HEK293 (cell line): Measurements from ENCODE around the gene CCDC28B.

Experiments
- CTCF ChIA-PET: fragments of 350-600 bp; formaldehyde crosslinking; extraction: SDS; loops from one replicate; lab custom pipeline; 2021; ENCODE audit warnings: antibody characterized with exemption; lab: Yijun Ruan, JAX
- POLR2A ChIA-PET: fragments of 300-600 bp; formaldehyde crosslinking; extraction: SDS; loops from one replicate; lab custom pipeline; 2020; ENCODE audit warnings: antibody characterized with exemption, inconsistent platforms; lab: Yijun Ruan, JAX
- H3K27ac ChIP-seq: fragments of 200-500 bp; sonication (Bioruptor generic); 2 replicates; pipeline ENCODE4 v1.5.1; 2014; ENCODE audit warnings: low read depth, low read length, control low read depth, inconsistent platforms; ENCODE audit errors: extremely low read depth
- H3K36me3 ChIP-seq, 2 experiments: fragments of 200-500 bp in 1 of 2; sonication (Bioruptor generic) in 1 of 2; 1 replicate in 1 of 2; 2 replicates in 1 of 2; pipeline ENCODE4 v1.5.1; 2014 to 2017; ENCODE audit warnings: inconsistent platforms in 2 of 2, low read length in 2 of 2; ENCODE audit not compliant: control insufficient read depth in 2 of 2, insufficient read depth in 1 of 2
- H3K4me1 ChIP-seq: fragments of 200-500 bp; sonication (Bioruptor generic); 2 replicates; pipeline ENCODE4 v1.5.1; 2014; ENCODE audit warnings: mild to moderate bottlenecking, low read length, inconsistent platforms; ENCODE audit not compliant: control insufficient read depth, insufficient read depth
- H3K4me3 ChIP-seq: 2 replicates; pipeline ENCODE4 v1.5.1; 2011; ENCODE audit warnings: low read depth, mild to moderate bottlenecking, control low read depth, low read length, moderate library complexity
- H3K9me3 ChIP-seq: fragments of 200-500 bp; sonication (Bioruptor generic); 2 replicates; pipeline ENCODE4 v1.5.1; 2014; ENCODE audit warnings: low read depth, low read length, inconsistent platforms; ENCODE audit not compliant: control insufficient read depth, insufficient read depth
- AEBP2 ChIP-seq: fragments of 450-650 bp; formaldehyde crosslinking; IDR thresholded peaks from 2 replicates; pipeline ENCODE4 v1.5.1; 2016; ENCODE audit warnings: missing biosample characterization, missing genetic modification characterization, borderline replicate concordance
- EGR2 ChIP-seq: fragments of 450-650 bp; formaldehyde crosslinking; IDR thresholded peaks from 2 replicates; pipeline ENCODE4 v1.5.1; 2016; ENCODE audit warnings: low read depth, missing biosample characterization, missing genetic modification characterization
- GFI1B ChIP-seq: fragments of 450-650 bp; formaldehyde crosslinking; IDR thresholded peaks from 2 replicates; pipeline ENCODE4 v1.5.1; 2016; ENCODE audit warnings: missing biosample characterization, missing genetic modification characterization
- GLIS1 ChIP-seq: fragments of 450-650 bp; formaldehyde crosslinking; IDR thresholded peaks from 2 replicates; pipeline ENCODE4 v1.5.1; 2016; ENCODE audit warnings: missing biosample characterization, missing genetic modification characterization
- GLIS2 ChIP-seq: fragments of 450-650 bp; formaldehyde crosslinking; IDR thresholded peaks from 2 replicates; pipeline ENCODE4 v1.5.1; 2016; ENCODE audit warnings: missing biosample characterization, missing genetic modification characterization
- HOXA7 ChIP-seq: sonication (generic); formaldehyde crosslinking; IDR thresholded peaks from 2 replicates; pipeline ENCODE4 v1.8.1; 2022; ENCODE audit warnings: missing genetic modification reagents, borderline replicate concordance
- INSM2 ChIP-seq: fragments of 450-650 bp; formaldehyde crosslinking; IDR thresholded peaks from 2 replicates; pipeline ENCODE4 v1.5.1; 2016; ENCODE audit warnings: missing biosample characterization, missing genetic modification characterization
- KLF1 ChIP-seq: fragments of 450-650 bp; formaldehyde crosslinking; IDR thresholded peaks from 2 replicates; pipeline ENCODE4 v1.5.1; 2016; ENCODE audit warnings: missing biosample characterization, missing genetic modification characterization
- SCRT2 ChIP-seq: fragments of 450-650 bp; formaldehyde crosslinking; IDR thresholded peaks from 2 replicates; pipeline ENCODE4 v1.5.1; 2016; ENCODE audit warnings: missing biosample characterization, missing genetic modification characterization
- SP7 ChIP-seq: fragments of 450-650 bp; formaldehyde crosslinking; IDR thresholded peaks from 2 replicates; pipeline ENCODE4 v1.5.1; 2016; ENCODE audit warnings: missing biosample characterization, missing genetic modification characterization
- ZBTB1 ChIP-seq: fragments of 450-650 bp; formaldehyde crosslinking; IDR thresholded peaks from 2 replicates; pipeline ENCODE4 v1.5.1; 2016; ENCODE audit warnings: missing biosample characterization, missing genetic modification characterization
- ZBTB10 ChIP-seq: fragments of 450-650 bp; formaldehyde crosslinking; IDR thresholded peaks from 2 replicates; pipeline ENCODE4 v1.5.1; 2016; ENCODE audit warnings: missing biosample characterization, missing genetic modification characterization
- ZBTB17 ChIP-seq: fragments of 450-650 bp; formaldehyde crosslinking; IDR thresholded peaks from 2 replicates; pipeline ENCODE4 v1.5.1; 2016; ENCODE audit warnings: missing biosample characterization, missing genetic modification characterization
- ZBTB48 ChIP-seq: fragments of 450-650 bp; formaldehyde crosslinking; IDR thresholded peaks from 2 replicates; pipeline ENCODE4 v1.5.1; 2016; ENCODE audit warnings: missing biosample characterization, missing genetic modification characterization
- ZEB2 ChIP-seq: fragments of 450-650 bp; formaldehyde crosslinking; IDR thresholded peaks from 2 replicates; pipeline ENCODE4 v1.5.1; 2016; ENCODE audit warnings: missing biosample characterization, missing genetic modification characterization
- ZIC2 ChIP-seq: fragments of 450-650 bp; formaldehyde crosslinking; IDR thresholded peaks from 2 replicates; pipeline ENCODE4 v1.5.1; 2016; ENCODE audit warnings: missing biosample characterization, missing genetic modification characterization
- ZNF157 ChIP-seq: fragments of 450-650 bp; formaldehyde crosslinking; IDR thresholded peaks from 2 replicates; pipeline ENCODE4 v1.5.1; 2016; ENCODE audit warnings: missing biosample characterization, missing genetic modification characterization
- ZNF169 ChIP-seq: fragments of 450-650 bp; formaldehyde crosslinking; IDR thresholded peaks from 2 replicates; pipeline ENCODE4 v1.5.1; 2016; ENCODE audit warnings: missing biosample characterization, missing genetic modification characterization
- ZNF174 ChIP-seq: fragments of 450-650 bp; formaldehyde crosslinking; IDR thresholded peaks from 2 replicates; pipeline ENCODE4 v1.5.0; 2017; ENCODE audit warnings: missing biosample characterization, mild to moderate bottlenecking, missing genetic modification characterization
- ZNF292 ChIP-seq: fragments of 450-650 bp; formaldehyde crosslinking; IDR thresholded peaks from 2 replicates; pipeline ENCODE4 v1.5.1; 2016; ENCODE audit warnings: low read depth, missing biosample characterization, missing genetic modification characterization, borderline replicate concordance
- ZNF324 ChIP-seq: fragments of 450-650 bp; formaldehyde crosslinking; IDR thresholded peaks from 2 replicates; pipeline ENCODE4 v1.5.1; 2016; ENCODE audit warnings: missing biosample characterization, missing genetic modification characterization
- ZNF501 ChIP-seq: fragments of 450-650 bp; formaldehyde crosslinking; IDR thresholded peaks from 2 replicates; pipeline ENCODE4 v1.5.1; 2016; ENCODE audit warnings: missing biosample characterization, missing genetic modification characterization
- ZNF514 ChIP-seq: fragments of 450-650 bp; formaldehyde crosslinking; IDR thresholded peaks from 2 replicates; pipeline ENCODE4 v1.5.1; 2016; ENCODE audit warnings: missing biosample characterization, missing genetic modification characterization
- ZNF548 ChIP-seq: fragments of 450-650 bp; formaldehyde crosslinking; IDR thresholded peaks from 2 replicates; pipeline ENCODE4 v1.5.1; 2016; ENCODE audit warnings: missing biosample characterization, missing genetic modification characterization
- ZNF549 ChIP-seq: fragments of 450-650 bp; IDR thresholded peaks from 2 replicates; pipeline ENCODE4 v1.5.1; 2018; ENCODE audit warnings: missing biosample characterization, missing genetic modification characterization, mild to moderate bottlenecking, inconsistent platforms, moderate library complexity
- ZNF555 ChIP-seq: fragments of 450-650 bp; formaldehyde crosslinking; conservative IDR thresholded peaks from 2 replicates; pipeline ENCODE4 v1.5.1; 2017; ENCODE audit warnings: missing biosample characterization, mild to moderate bottlenecking, missing genetic modification characterization, inconsistent platforms
- ZNF558 ChIP-seq: fragments of 450-650 bp; formaldehyde crosslinking; IDR thresholded peaks from 2 replicates; pipeline ENCODE4 v1.5.1; 2016; ENCODE audit warnings: missing biosample characterization, missing genetic modification characterization
- ZNF660 ChIP-seq: fragments of 450-650 bp; IDR thresholded peaks from 2 replicates; pipeline ENCODE4 v1.5.1; 2018; ENCODE audit warnings: missing biosample characterization, mild to moderate bottlenecking, missing genetic modification characterization
- ZNF692 ChIP-seq: fragments of 450-650 bp; formaldehyde crosslinking; IDR thresholded peaks from 2 replicates; pipeline ENCODE4 v1.5.1; 2016; ENCODE audit warnings: missing biosample characterization, missing genetic modification characterization
- TF ChIP-seq, protein P1 (sequence below): IDR thresholded peaks from 2 replicates; pipeline ENCODE4 v1.6.1; 2011; ENCODE audit warnings: mild to moderate bottlenecking, low read depth, low read length, borderline replicate concordance

The CCDC28B gene

GRCh38 chr1:32200226-32201010, at the start of gene CCDC28B:
Gene CCDC28B (plus strand): TSS chr1:32200595. CDS start chr1:32201936, 1,341 bp downstream.
- no peak within 1 kb of the TSS; the same call in 1 of the 2 replicates for H3K27ac ChIP-seq
- H3K4me1 ChIP-seq: no peaks in the 10 kb centered on the region; the same call in 1 of the 2 replicates
- POLR2A ChIA-PET: interaction anchor here (0.6 to 5.0 kb wide), 10 partner anchors 8 to 209 kb away, joined by 3 to 25 read pairs (median 7); partner anchors contain the start of genes DCDC2B, KPNA6, MARCKSL1 and TXLNA
- H3K36me3 ChIP-seq: peaks cover 0 to 55% of the 10 kb centered on the region in 2 experiments; a peak in 1 of 3 replicates
- CTCF ChIA-PET: interaction anchor here (0.8 to 1.2 kb wide), 2 partner anchors 20 to 48 kb away, joined by 3 to 4 read pairs; no protein-coding TSS in a partner anchor
- H3K9me3 ChIP-seq: no peaks in the 10 kb centered on the region
- H3K4me3 ChIP-seq: peak within 1 kb of the TSS; percentile 49
- TF ChIP-seq ZNF558 (tag by site-specific recombination) (no peak), HOXA7 (CRISPR knock-in tag) (no peak), GLIS2 (tag by site-specific recombination) (peak; percentile 92), ZBTB17 (tag by site-specific recombination) (peak; percentile 82), ZEB2 (peak; percentile 73), ZNF157 (tag by site-specific recombination) (no peak), ZNF324 (tag by site-specific recombination) (peak; percentile 46; the same call in 1 of the 2 replicates), ZNF660 (tag by site-specific recombination) (no peak), ZNF549 (tag by site-specific recombination) (no peak), ZNF174 (tag by site-specific recombination) (no peak), SCRT2 (tag by site-specific recombination) (peak; percentile 69; the same call in 1 of the 2 replicates), ZNF501 (no peak), ZNF169 (tag by site-specific recombination) (no peak), GLIS1 (tag by site-specific recombination) (peak; percentile 70), ZIC2 (tag by site-specific recombination) (no peak), SP7 (tag by site-specific recombination) (no peak), ZNF292 (tag by site-specific recombination) (no peak), GFI1B (no peak), ZNF514 (tag by site-specific recombination) (no peak), KLF1 (tag by site-specific recombination) (0 out of 2 replicates have a peak, but pooled peaks have one; percentile 25), ZNF692 (tag by site-specific recombination) (peak; percentile 65; the same call in 1 of the 2 replicates), ZBTB10 (tag by site-specific recombination) (0 out of 2 replicates have a peak, but pooled peaks have one; percentile 24), INSM2 (tag by site-specific recombination) (no peak), EGR2 (no peak), ZBTB1 (tag by site-specific recombination) (no peak), ZBTB48 (tag by site-specific recombination) (peak; percentile 56), ZNF555 (tag by site-specific recombination) (no peak), ZNF548 (no peak), AEBP2 (tag by site-specific recombination) (no peak)
- TF ChIP-seq, protein P1, sequence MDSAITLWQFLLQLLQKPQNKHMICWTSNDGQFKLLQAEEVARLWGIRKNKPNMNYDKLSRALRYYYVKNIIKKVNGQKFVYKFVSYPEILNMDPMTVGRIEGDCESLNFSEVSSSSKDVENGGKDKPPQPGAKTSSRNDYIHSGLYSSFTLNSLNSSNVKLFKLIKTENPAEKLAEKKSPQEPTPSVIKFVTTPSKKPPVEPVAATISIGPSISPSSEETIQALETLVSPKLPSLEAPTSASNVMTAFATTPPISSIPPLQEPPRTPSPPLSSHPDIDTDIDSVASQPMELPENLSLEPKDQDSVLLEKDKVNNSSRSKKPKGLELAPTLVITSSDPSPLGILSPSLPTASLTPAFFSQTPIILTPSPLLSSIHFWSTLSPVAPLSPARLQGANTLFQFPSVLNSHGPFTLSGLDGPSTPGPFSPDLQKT: no peak
